Measurements from ENCODE around the gene DEGS1. TPM values are rescaled to one million over a fixed set of nuclear protein-coding genes. Genes with fewer than 3 reads are reported as not detected.

The DEGS1 gene
- total RNA-seq, 1 experiment from 2014 or later = 71.3 TPM

GRCh38 chr1:224163311-224163710, 19.7 kb upstream of the DEGS1 start:
- no TSS peak for BruUV-seq (replicated peaks)
- ATAC-seq (no peak), DNase-seq (no peak)
- intact Hi-C loops (cut with micrococcal nuclease) = no loop called here
- POLR2A ChIA-PET (ENCODE audit: unreplicated experiment) = no interaction called here
- Histone ChIP-seq H3K9ac (ENCODE audit: low read length) (no peak overlapping the region), H3K27me3 (ENCODE audit: low read length) (no peaks in the 10 kb centered on the region), H3K4me3 (ENCODE audit: low read length) (no peak overlapping the region), H3F3A (ENCODE audit: low read length, unreplicated experiment) (no peaks in the 10 kb centered on the region), H3K9me3 (ENCODE audit: low read length) (no peaks in the 10 kb centered on the region), H3K36me3 (ENCODE audit: low read depth, low read length) (peaks cover 33% of the 10 kb centered on the region), H3K9me2 (replicated peaks; ENCODE audit: low read length) (no peaks in the 10 kb centered on the region), H2AFZ (ENCODE audit: low read length) (no peak overlapping the region), H3K4me2 (ENCODE audit: low read length) (no peak overlapping the region), H3K4me1 (ENCODE audit: insufficient read depth, low read length) (0 out of 2 replicates have a peak, but pooled peaks cover under 1% of the 10 kb centered on the region), H3K27ac (ENCODE audit: low read length) (no peak overlapping the region), H3K79me2 (ENCODE audit: low read length) (no peaks in the 10 kb centered on the region), H4K20me1 (ENCODE audit: low read length) (no peaks in the 10 kb centered on the region)
- CTCF ChIA-PET = no interaction called here
- TF ChIP-seq EZH2phosphoT487 (IDR thresholded peaks at IDR 0.05; ENCODE audit: borderline replicate concordance, low read length) = no peak
- TF ChIP-seq CTCF (conservative IDR thresholded peaks at IDR 0.05; ENCODE audit: low read depth, low read length) = no peak
- no peak for TF ChIP-seq EZH2 (IDR thresholded peaks at IDR 0.05; ENCODE audit: low read length, unreplicated experiment)

GRCh38 chr1:224168859-224169380, 14.1 kb upstream of the DEGS1 start:
- Histone ChIP-seq H3K36me3 (ENCODE audit: low read depth, low read length) (no peaks in the 10 kb centered on the region), H3K4me3 (ENCODE audit: low read length) (peak overlapping the region; percentile 10; the same call in 1 of the 2 replicates), H3K27me3 (ENCODE audit: low read length) (no peaks in the 10 kb centered on the region), H2AFZ (ENCODE audit: low read length) (no peak overlapping the region), H3K79me2 (ENCODE audit: low read length) (no peaks in the 10 kb centered on the region), H3K9me3 (ENCODE audit: low read length) (no peaks in the 10 kb centered on the region), H3F3A (ENCODE audit: low read length, unreplicated experiment) (no peaks in the 10 kb centered on the region), H4K20me1 (ENCODE audit: low read length) (no peaks in the 10 kb centered on the region), H3K9ac (ENCODE audit: low read length) (peak overlapping the region; percentile 3; the same call in 1 of the 2 replicates), H3K4me2 (ENCODE audit: low read length) (peak overlapping the region; percentile 53), H3K9me2 (replicated peaks; ENCODE audit: low read length) (no peaks in the 10 kb centered on the region), H3K4me1 (ENCODE audit: insufficient read depth, low read length) (peaks cover 22% of the 10 kb centered on the region), H3K27ac (ENCODE audit: low read length) (peak overlapping the region; percentile 74)
- ChIA-PET CTCF (interaction anchor here (0.6 to 1.0 kb wide), 2 partner anchors 53 to 152 kb away, joined by 3 to 7 read pairs; no protein-coding TSS in a partner anchor), POLR2A (ENCODE audit: unreplicated experiment) (interaction anchor here (0.6 to 1.2 kb wide), 5 partner anchors 11 to 255 kb away, joined by 3 to 9 read pairs (median 3); no protein-coding TSS in a partner anchor)
- BruUV-seq (replicated peaks) = no TSS peak
- no peak for TF ChIP-seq EZH2phosphoT487 (IDR thresholded peaks at IDR 0.05; ENCODE audit: borderline replicate concordance, low read length)
- TF ChIP-seq CTCF (conservative IDR thresholded peaks at IDR 0.05; ENCODE audit: low read depth, low read length) = no peak
- TF ChIP-seq EZH2 (IDR thresholded peaks at IDR 0.05; ENCODE audit: low read length, unreplicated experiment) = no peak
- ATAC-seq (peak; percentile 85), DNase-seq (peak; percentile 98)
- intact Hi-C loops (cut with micrococcal nuclease) = no loop called here

- CTCF ChIA-PET = interaction anchor here (1.0 kb wide), 1 partner anchor 54 kb away, joined by 7 read pairs; no protein-coding TSS in a partner anchor
- POLR2A ChIA-PET (ENCODE audit: unreplicated experiment) = interaction anchor here (0.6 to 0.7 kb wide), 3 partner anchors 13 to 371 kb away, joined by 3 to 9 read pairs (median 3); no protein-coding TSS in a partner anchor
- Histone ChIP-seq H3K27me3 (ENCODE audit: low read length) (no peaks in the 10 kb centered on the region), H3F3A (ENCODE audit: low read length, unreplicated experiment) (no peaks in the 10 kb centered on the region), H3K9me2 (replicated peaks; ENCODE audit: low read length) (no peaks in the 10 kb centered on the region), H3K27ac (ENCODE audit: low read length) (peak overlapping the region; percentile 74), H3K4me1 (ENCODE audit: insufficient read depth, low read length) (peaks cover 22% of the 10 kb centered on the region), H2AFZ (ENCODE audit: low read length) (no peak overlapping the region), H3K36me3 (ENCODE audit: low read depth, low read length) (no peaks in the 10 kb centered on the region), H3K4me2 (ENCODE audit: low read length) (peak overlapping the region; percentile 53; the same call in 1 of the 2 replicates), H3K9me3 (ENCODE audit: low read length) (no peaks in the 10 kb centered on the region), H4K20me1 (ENCODE audit: low read length) (no peaks in the 10 kb centered on the region), H3K4me3 (ENCODE audit: low read length) (no peak overlapping the region), H3K9ac (ENCODE audit: low read length) (peak overlapping the region; percentile 3; the same call in 1 of the 2 replicates), H3K79me2 (ENCODE audit: low read length) (no peaks in the 10 kb centered on the region)
- ATAC-seq = no peak
- no peak for TF ChIP-seq EZH2 (IDR thresholded peaks at IDR 0.05; ENCODE audit: low read length, unreplicated experiment)
- TF ChIP-seq EZH2phosphoT487 (IDR thresholded peaks at IDR 0.05; ENCODE audit: borderline replicate concordance, low read length) = no peak
- TF ChIP-seq CTCF (conservative IDR thresholded peaks at IDR 0.05; ENCODE audit: low read depth, low read length) = no peak
- BruUV-seq (replicated peaks) = no TSS peak
- DNase-seq = no peak
- intact Hi-C loops (cut with micrococcal nuclease) = loop anchor here (1.0 to 5.0 kb wide), 2 partner anchors 43 to 164 kb away; no protein-coding TSS in a partner anchor
Observed at GRCh38 chr1:224169718-224170270, 13.2 kb upstream of the DEGS1 start.

Data from PC-3 (cell line).